ENCODE results near the gene UNC5C. TPM values are rescaled to one million over a fixed set of nuclear protein-coding genes. Genes with fewer than 3 reads are reported as not detected.

Gene UNC5C
- total and polyA plus RNA-seq, 3 donors from 2014 or later: 6.8 to 22.8 (median 20.5) TPM

DNA sequence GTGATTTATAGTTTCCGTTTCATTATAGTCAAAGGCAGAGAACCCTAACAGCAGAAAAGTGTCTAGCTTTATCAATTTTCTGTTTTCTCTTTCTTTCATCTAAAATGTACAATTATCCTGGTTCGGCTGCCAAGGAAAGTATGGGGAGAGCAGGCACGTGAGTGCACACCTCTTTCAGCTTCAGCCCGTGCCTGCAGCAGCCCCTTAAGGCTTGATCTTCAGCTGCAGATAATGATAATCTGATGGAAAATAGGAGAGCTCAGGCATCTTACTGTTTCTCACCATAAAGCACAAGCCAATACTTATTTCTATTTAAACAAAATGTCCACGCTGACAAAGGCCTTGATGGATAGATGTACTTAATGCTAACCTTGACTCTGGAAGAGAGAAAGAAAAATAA, 334.4 kb downstream of the UNC5C start:
- TF ChIP-seq POLR2A (IDR thresholded peaks at IDR 0.05) (no peak), CTCF (IDR thresholded peaks at IDR 0.05) (no peak)
- Histone ChIP-seq H3K4me1 (no peaks in the 10 kb centered on the region), H3K27me3 (no peaks in the 10 kb centered on the region), H3K27ac (no peak overlapping the region), H3K9me3 (no peaks in the 10 kb centered on the region), H3K36me3 (ENCODE audit: low read depth, missing control alignments) (peaks cover 4% of the 10 kb centered on the region), H3K4me3 (no peak overlapping the region)
- 86 to 89% methylated on average over 5 of the region's 5 CpGs for WGBS, 2 donors
- intact Hi-C loops (cut with DNase I; ENCODE audit: low total_unique reads): no loop called here
- DNase-seq: no peak

- H3K4me1 ChIP-seq: no peaks in the 10 kb centered on the region
- DNase-seq: no peak
- WGBS, 2 donors: 72 to 78% methylated on average over 8 of the region's 8 CpGs
Measured at GRCh38 chr4:95213366-95213765, 335.4 kb downstream of the UNC5C start.

DNA sequence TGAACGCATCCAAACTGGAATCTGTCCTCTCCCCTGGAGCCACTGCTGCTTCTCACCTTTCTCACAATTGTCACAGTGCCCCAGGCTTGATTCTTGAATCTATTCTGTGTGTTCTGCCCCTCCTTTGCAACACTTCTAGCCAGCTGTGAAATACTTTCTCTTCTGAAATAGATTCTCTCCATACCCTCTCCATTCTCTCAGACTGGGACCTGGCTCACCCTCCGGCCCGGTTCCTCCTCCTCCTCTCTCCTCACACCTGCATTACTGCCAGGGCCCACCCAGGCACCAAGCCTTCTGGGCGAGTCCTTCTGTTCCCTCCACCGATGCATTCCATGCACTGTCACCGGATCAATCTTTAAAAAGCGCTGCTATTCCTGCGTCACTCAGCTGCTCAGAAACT, 336.1 kb downstream of the UNC5C start:
- intact Hi-C loops (cut with DNase I; ENCODE audit: low total_unique reads): no loop called here
- DNase-seq: no peak
- TF ChIP-seq CTCF (IDR thresholded peaks at IDR 0.05) (no peak), POLR2A (IDR thresholded peaks at IDR 0.05) (no peak)

More at GRCh38 chr4:95213366-95213765, 335.4 kb downstream of the UNC5C start:
- no peaks in the 10 kb centered on the region for H3K36me3 ChIP-seq (ENCODE audit: low read depth, missing control alignments)
- H3K27me3 ChIP-seq: no peaks in the 10 kb centered on the region
- no peak overlapping the region for H3K27ac ChIP-seq
- intact Hi-C loops (cut with DNase I; ENCODE audit: low total_unique reads): no loop called here
- H3K4me3 ChIP-seq: no peak overlapping the region
- H3K9me3 ChIP-seq: no peaks in the 10 kb centered on the region
- TF ChIP-seq CTCF (IDR thresholded peaks at IDR 0.05): no peak

DNA sequence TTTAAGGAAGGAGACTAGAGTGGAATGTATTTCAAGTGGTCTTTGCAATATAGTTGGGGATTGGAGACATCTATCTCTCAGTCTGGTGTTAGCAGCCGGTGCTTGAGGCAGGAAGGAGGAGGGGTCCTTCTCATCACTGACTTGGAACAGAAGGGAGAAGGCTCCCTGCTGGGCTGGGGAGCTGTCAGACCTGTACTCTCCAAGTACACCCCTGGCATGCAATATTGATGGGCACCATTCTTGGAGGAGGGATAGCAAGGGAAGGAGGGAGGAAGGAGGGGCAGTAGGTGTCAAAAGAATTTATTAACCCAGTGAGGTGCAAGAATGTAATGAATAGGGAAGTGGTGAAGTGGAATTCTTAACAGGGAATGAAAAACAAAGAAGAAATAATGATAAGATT, 338.8 kb downstream of the UNC5C start:
- 60 to 86% methylated on average over 1 of the region's 1 CpG for WGBS, 2 donors
- TF ChIP-seq POLR2A (IDR thresholded peaks at IDR 0.05) (no peak), CTCF (IDR thresholded peaks at IDR 0.05) (no peak)

More for the DNA sequence above, 336.1 kb downstream of the UNC5C start:
- Histone ChIP-seq H3K4me3 (no peak overlapping the region), H3K27me3 (no peaks in the 10 kb centered on the region), H3K36me3 (ENCODE audit: low read depth, missing control alignments) (no peaks in the 10 kb centered on the region), H3K9me3 (no peaks in the 10 kb centered on the region), H3K4me1 (no peaks in the 10 kb centered on the region), H3K27ac (no peak overlapping the region)
- 88 to 95% methylated on average over 8 of the region's 8 CpGs for WGBS, 2 donors

GRCh38 chr4:95204873-95205272, 343.9 kb downstream of the UNC5C start:
- Histone ChIP-seq H3K4me1 (no peaks in the 10 kb centered on the region), H3K4me3 (no peak overlapping the region), H3K36me3 (ENCODE audit: low read depth, missing control alignments) (no peaks in the 10 kb centered on the region), H3K9me3 (no peaks in the 10 kb centered on the region), H3K27ac (no peak overlapping the region), H3K27me3 (no peaks in the 10 kb centered on the region)
- DNase-seq: no peak
- WGBS, 2 donors: 43 to 56% methylated on average over 5 of the region's 5 CpGs
- TF ChIP-seq CTCF (IDR thresholded peaks at IDR 0.05) (peak in 1 of 3 experiments; percentile 18), POLR2A (IDR thresholded peaks at IDR 0.05) (no peak)
- intact Hi-C loops (cut with DNase I; ENCODE audit: low total_unique reads): no loop called here

More for the DNA sequence above, 338.8 kb downstream of the UNC5C start:
- Histone ChIP-seq H3K9me3 (no peaks in the 10 kb centered on the region), H3K36me3 (ENCODE audit: low read depth, missing control alignments) (no peaks in the 10 kb centered on the region), H3K27me3 (no peaks in the 10 kb centered on the region), H3K27ac (no peak overlapping the region), H3K4me3 (no peak overlapping the region), H3K4me1 (no peaks in the 10 kb centered on the region)
- intact Hi-C loops (cut with DNase I; ENCODE audit: low total_unique reads): no loop called here
- no peak for DNase-seq
